ENCODE data around the gene LARGE1.
"Not testable (repeated sequence)": the region's sequence is repeated elsewhere in the genome, so short reads cannot be mapped to it uniquely, and the experiment has no call there.

Gene LARGE1

DNA sequence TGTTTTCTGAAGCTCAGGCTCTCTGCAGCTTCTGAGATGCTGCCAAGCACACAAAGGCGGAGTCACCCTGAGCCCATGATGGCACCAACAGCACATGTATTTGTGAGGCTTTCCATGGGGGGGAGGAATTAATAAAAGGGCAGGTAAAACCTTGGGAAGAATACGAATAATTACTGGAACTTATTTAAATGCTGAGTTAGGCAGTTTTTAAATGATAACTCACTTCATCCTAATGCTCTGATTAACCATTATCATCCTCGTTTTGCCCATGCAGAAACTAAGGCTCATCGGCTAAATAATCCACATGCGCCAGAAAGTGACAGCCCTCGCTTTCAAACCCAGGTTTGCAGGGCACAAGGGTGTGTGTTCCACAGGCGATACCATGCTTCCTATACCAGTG lies 35.4 kb downstream of the LARGE1 start:
- no peak for DNase-seq (ENCODE audit: low spot score)

DNA sequence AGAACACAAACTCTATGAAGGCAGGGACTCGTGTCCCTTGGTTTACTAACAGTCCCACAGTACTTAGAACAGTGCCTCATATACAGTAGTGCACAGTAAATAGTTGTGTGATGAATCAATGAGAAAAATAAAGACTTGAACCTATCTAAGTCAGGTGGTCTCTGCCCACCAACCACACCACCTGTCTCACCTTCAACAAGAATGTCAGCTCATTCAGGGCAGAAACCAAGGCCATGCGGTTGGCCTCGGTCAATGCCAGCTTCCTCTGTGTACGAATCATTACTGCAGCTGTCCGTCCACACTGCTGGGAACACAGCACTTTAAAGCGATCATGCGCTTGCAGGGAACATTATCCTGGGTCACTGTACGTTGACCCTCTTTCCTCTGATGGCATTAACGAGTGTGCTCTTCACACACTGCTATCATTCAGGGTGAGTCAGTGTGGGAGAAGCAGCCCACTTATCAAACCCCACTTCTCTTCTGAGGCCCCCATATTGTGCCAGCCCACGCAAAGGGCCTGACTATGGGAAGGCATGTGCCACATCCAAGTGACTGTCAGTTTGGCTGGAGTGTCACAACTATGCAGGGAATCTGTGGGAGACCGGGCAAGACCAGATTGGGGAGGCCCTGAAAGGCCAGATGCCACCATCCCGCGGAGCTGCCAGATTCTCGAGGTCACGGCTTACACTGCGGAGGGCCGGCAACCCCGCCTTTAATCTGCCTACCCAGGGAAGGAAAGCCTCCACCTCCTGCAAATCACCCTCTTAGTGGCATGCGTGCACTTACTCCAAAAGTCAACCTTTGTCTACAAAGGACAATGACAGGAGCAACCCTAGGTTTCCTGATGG lies 36.1 kb downstream of the LARGE1 start:
- no peak for DNase-seq (ENCODE audit: low spot score)

DNA sequence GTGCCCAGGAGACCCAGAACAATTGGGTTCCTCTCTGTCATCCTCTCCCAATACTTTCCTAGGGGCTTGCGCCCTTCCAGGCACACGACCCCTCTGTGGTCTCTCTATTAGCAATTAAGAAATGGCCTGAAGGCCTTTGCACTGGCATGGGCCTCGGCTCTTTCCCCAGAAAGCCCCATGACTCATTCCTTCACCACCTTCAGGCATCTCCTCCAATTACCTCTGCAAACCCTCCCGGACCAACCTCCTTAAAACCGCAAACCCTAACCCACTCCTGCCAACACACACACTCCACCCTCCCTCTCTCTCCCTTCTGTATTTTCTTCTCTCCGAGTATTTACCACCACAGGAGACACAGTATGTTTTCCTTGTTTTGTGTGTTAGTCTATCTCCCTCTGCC lies 36.7 kb downstream of the LARGE1 start:
- no peak for DNase-seq (ENCODE audit: low spot score)

DNA sequence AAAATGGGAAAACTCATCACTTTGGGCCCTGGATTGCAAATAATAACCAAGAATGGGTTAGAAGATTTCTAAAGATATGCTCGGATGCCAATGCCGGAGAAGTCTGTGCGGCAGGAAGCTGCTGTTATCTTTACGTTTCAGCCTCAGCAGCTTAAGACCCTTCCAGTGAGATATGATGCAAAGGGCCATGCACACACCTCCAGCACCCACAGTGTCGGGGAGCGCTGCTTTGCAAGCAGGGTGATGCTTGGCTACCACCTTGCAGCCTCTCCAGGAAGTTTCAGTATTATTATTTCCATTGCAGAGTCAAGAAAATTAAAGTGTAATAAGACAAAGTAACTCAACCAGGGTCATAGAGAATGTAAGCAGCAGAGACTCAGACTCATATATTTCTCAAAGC lies 37.3 kb downstream of the LARGE1 start:
- no peak for DNase-seq (ENCODE audit: low spot score)

DNA sequence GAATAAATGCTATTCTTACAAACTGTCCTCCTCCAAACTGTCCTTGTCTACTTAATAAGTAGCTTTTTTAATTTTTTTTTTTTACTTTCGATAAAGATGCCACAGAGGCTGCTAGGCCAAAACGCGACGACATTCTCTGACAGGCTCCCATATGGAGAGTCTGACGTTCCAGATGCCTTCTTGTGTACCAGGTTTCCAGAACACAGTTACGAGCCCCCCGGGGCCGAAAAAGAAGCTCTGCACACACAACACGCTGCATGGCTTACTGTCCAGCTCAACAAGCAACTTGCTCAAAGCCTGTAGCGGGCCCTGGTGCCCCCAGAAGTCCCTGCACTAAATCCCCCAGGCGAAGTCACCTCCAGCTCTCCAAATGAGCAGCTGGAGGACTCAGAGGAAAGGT lies 39.3 kb downstream of the LARGE1 start:
- no peak for DNase-seq (ENCODE audit: low spot score)

DNA sequence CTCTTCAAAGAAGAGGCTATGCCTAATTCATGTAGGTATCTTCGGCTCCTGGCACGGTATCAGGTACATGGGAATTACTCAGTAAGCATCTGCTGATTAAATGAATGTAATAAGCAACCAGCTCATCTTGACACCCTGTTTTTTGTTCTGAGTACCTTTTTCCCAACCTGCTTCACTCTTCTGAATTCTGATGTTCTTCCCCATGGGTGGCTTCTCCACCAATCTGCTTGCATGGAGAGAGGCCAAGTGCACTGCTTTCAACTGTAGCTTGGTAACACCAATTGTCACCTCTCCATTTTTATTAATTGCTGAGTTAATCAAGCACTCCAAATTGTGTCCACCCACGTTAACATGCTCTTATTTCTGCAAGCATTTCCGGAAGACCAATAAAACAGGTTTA lies 40.5 kb downstream of the LARGE1 start:
- no peak for DNase-seq (ENCODE audit: low spot score)

DNA sequence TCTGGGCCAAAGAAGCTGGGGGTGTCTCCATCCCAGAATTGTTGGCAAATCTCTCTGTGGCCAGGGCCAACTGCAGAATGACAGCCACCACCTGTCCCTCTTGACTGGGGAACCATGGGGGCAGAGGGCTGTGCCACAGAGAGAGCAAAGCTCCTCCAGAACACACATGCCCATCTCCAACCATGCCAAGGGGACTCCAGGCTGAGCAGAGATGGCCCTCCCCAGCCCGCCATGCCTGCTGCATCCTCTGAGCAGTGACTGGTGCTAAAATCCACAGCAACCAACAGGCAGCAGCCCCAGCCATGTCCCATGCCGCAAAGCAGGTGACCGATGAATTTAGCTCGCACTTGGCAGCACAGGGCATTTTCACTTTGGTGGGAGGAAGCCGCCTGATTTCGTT lies 45.0 kb downstream of the LARGE1 start:
- no peak for DNase-seq (ENCODE audit: low spot score)

DNA sequence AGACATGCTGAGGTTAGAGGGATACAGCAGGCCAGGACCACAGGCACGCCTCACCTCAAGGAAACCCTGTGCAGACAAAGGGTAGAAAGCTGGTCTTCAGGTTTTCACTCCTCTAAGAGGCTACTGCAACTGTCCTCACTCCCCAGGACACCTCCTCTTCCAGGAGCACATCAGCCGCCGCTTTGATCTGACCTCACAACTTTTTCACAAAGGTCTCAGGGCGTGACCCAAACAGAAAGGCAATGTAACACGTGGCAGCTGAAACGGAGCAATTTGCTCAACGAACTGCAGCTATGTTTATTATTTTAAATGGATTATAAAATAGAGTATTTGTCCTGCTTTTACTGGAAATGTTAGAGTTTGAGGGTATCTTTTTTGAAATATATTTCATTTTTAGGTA lies 46.1 kb downstream of the LARGE1 start:
- DNase-seq (ENCODE audit: low spot score), result no peak

DNA sequence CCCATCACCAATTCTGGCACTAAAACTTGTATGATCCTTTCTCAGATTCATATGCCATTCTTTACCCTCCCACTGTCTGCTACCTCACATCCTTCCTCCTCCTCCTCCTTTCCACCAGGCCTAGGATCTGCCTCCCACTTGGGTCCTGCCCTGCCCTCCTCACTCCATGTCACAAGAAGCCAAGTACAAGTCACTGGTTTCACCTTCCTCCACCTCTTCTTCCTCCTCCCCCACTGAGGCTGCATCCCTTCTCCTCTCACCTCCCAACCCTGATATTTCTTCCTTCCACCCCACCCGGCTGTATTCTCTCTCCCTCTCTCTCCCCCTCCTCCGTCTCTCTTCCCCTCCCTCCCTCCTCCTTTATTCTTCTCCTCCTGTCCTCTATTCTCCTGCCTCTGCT lies 46.6 kb downstream of the LARGE1 start:
- DNase-seq (ENCODE audit: low spot score), result no peak

DNA sequence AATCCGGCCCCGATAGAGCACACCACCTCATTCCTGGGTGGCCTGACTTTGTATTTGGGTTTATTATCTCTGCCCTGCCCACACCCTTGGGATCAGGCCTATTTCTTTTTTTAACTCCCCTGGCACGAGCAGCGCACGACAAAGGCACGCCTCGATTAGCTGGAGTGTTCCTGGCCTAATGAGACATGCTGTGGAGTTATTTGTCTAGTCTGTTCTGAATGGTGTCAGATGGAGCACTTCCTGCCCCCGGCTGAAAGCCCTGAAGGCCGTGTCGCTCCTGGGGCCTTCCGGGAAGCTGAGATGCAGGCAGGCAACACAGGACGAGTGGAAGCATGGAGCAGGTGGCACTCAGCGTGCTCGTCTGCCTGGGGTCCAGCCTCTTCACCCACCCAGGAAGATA lies 47.1 kb downstream of the LARGE1 start:
- no peak for DNase-seq (ENCODE audit: low spot score)

DNA sequence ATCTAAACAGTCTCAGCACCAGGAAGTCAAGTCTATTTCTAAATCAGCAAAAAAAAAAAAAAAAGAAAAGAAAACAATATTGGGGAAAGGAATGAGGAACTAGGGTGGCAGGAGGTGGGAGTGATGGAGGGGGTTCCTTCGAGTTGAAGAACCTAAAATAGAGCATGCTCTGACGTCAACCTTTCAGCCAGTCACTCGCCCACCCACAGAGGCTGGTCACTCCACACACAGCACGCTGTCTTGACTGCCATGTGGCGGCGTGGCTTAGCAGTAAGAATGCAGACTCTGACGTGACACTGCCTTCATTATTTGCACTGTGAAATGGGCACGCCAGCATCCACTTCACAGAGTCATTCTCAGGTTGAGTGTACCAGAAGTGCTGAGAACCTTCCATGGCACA lies 48.3 kb downstream of the LARGE1 start:
- DNase-seq (ENCODE audit: low spot score), result no peak

DNA sequence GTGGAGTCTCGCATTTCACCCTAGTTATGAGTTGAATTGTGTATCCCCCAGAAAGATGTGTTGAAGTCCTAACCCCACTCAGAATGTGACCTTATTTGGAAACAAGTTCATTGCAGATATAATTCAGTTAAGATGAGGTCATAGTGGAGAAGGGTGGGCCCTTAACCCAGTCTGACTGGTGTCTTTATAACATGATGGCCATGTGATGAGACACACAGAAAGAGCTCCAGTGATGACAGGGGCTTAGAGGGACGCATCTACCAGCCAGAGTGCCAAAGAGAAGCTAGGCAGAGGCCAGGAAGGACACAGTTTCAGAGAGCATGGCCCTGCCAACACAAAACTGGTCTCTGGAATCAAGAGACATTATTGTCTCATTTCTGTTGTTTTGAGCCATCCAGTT lies 50.3 kb downstream of the LARGE1 start:
- no peak for DNase-seq (ENCODE audit: low spot score)

DNA sequence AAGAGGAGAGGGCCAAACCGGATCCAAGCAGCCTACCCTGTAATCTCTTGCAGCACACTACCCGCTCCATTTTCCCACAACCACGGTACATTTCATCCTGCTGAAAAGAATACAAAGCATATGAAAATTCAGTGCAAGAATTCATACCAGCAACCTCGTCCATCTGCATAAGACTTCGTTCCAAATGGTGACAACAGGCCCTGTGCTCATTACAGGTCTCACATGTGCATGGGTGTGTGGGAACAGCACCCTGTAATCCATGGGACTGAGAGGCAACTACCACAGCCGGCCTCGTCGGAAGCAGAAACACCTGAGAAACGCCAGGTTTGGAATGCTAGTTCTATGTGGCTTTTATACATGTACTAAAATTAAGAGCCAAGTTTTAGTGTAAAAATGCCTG lies 52.3 kb downstream of the LARGE1 start:
- DNase-seq (ENCODE audit: low spot score), result no peak

DNA sequence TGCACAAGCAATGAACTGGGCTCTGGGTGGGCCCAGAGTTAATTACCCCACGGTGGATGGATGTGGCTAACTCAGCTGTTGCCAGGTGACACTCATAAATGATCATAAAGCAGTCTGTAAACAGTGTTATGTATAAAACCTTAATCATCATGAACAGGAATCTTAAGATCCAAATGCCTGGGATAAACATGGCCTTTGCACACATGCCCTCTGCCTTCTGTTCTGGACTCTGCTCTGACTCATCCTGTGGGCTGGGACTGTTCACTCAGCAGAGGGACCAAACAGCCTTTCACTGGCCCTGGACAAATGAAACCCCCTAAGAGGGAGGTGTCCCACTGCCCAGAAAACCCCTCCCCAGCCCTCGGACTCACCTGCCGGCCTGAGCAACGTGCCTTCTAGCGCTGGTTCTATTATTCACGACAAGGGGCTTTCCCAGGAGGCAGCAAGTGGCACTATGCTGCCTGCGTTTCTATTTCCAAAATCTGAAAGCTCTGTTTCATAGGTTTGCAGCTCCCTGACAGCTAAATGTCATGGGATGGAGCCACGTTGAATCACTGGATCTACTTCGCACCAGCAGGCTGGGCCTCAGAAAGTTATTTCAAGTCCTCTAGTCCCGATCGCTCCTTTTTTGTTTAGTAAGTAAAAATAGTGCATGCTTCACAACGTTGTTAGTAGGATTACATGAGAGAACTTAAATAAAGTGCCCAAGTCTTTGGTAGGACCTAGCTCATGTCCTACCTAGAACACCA lies 53.0 kb downstream of the LARGE1 start:
- DNase-seq (ENCODE audit: low spot score), result no peak

DNA sequence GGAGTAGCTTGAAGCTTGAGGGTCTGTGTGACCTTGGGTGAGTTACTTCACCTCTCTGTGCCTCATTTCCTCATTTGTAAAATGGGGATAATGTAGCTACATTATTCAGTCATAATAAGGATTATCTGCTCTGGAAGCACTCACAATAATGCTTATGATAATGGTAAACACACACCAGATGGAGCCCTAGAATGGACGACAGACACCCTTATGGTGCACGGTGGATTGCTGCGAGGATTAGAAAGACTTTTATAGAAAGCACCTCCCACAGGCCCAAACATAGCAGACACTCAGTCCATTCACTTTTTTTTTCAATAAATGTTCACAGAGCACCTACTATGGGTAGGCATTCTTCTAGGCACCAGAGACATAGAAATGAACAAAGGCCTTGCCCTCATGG lies 53.8 kb downstream of the LARGE1 start:
- DNase-seq (ENCODE audit: low spot score), result no peak

DNA sequence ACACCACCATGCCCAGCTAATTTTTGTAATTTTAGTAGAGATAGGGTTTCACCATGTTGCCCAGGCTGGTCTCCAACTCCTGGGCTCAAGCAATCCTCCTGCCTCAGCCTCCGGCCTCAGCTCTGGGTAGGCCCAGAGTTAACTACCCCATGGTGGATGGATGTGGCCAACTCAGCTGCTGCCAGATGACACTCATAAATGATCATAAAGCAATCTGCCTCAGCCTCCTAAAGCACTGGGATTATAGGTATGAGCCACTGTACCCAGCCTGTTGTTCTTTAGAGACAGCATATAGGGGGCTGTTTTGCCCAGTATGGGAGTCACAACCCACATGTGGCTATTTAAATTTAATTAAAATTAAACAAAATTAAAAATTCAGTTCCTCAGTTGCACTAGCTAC lies 54.3 kb downstream of the LARGE1 start:
- no peak for DNase-seq (ENCODE audit: low spot score)

DNA sequence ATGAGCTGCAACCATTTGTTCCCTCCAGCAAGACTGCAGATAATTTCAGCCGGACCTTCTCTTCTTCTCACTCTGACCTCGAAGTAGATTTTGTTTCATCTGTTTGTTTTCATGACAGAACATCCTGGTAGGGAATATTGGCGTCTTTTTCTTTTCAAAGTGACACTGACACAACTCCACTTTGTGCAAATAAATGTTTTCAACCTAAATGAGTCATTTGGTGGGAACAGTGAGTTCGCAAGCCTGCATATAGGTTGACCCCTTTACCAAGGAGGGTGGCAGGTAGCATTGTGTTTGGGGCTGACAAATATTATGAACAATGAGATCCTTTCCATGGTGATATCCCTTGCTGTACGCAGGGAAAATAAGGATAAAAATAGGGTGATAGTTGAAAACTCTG lies 55.0 kb downstream of the LARGE1 start:
- no peak for DNase-seq (ENCODE audit: low spot score)

DNA sequence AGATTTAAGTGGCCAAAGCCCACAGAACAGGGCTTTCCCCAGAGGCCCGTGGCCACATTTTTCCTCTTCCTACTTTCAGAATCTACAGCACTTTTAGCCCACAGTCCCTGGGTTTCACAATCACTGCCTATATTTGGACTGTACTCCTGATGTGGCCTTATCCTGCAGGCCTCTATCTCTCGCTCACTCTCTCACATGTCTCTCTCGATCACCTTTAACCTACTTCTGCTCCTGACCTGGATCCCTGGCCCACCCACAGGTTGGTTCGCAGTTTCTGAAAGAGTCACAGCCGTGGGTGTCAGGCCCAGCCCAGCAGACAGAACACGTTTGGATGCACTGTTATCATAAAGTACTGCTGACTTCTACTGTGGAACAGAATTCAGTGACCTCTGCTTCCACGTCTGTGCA lies 55.5 kb downstream of the LARGE1 start:
- no peak for DNase-seq (ENCODE audit: low spot score)

DNA sequence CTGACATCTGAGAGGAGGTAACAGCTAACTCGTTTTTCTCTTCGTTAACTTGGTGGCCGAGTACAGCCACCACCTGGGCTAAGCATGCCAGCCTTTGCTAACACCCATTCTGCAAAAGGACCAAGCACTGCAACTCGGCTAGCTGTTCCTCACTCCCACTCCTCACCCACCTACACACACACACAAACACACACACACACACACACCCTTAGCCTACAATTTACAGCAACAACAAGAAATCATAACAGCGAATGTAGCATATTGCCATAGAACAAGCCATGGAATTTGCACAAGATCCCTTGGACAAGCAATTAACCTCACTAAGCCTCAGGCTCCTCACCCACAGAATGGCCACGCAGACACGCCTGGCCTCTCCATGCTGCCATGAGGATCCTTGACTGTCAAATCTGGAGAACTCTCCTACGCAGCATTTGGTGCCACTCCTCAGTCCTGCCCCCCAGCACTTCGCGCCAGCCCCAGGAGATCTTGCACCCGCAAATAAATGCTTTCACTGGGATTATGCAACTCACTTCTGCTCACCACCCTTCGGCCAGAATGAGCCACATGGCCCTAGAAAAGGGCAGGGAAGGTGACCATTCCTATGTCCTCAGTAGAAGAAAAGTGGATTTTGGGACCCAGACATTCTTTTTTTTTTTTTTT lies 58.9 kb downstream of the LARGE1 start:
- DNase-seq (ENCODE audit: low spot score), result no peak

DNA sequence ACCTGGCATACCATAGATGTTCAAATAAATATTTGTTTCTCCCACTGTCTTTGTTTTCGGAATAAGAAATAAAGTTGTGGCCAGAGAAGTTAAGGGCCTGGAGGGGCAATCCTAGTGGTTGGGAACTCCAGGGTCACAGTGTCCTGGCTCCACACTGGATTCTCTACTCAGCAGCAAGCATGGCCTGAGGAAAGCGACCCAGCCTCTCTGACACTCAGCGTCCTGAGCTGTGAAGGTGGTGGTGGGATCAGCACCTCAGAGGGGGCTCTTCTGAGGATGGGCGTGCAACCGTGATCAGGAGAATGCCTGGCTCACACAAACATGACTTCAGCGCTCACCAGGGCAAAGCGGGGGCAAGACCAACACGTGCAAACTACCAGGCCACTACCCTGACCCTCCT lies 59.9 kb downstream of the LARGE1 start:
- DNase-seq (ENCODE audit: low spot score), result no peak

DNA sequence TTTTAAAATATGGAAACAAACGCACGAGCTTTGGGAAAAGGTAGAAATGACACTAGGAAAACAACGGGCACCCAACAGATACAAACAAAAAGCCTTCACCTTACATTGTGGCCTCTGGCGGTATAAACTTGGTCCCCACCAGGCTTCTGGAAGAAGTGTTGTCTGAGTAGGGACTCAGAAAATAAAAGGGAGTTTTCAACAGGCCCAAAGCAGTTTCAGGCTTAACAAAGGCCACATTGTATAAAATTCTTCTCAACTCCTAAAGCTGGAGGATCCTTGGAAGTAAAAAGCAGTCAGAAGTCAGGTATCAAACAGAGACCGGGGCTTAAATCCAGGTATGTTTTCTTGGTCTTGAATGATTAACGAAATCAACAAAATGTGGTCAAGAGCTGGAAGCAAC lies 61.0 kb downstream of the LARGE1 start:
- DNase-seq (ENCODE audit: low spot score), result no peak

DNA sequence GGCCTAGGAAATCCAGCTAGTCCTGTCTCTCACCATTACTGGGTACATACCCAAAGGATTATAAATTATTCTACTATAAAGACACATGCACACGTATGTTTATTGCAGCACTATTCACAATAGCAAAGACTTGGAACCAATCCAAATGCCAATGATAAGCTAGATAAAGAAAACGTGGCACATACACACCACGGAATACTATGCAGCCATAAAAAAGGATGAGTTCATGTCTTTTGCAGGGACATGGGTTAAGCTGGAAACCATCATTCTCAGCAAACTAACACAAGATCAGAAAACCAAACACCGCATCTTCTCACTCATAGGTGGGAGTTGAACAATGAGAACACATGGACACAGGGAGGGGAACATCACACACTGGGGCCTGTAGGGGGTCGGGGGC lies 61.6 kb downstream of the LARGE1 start:
- DNase-seq (ENCODE audit: low spot score), result not testable (repeated sequence)

DNA sequence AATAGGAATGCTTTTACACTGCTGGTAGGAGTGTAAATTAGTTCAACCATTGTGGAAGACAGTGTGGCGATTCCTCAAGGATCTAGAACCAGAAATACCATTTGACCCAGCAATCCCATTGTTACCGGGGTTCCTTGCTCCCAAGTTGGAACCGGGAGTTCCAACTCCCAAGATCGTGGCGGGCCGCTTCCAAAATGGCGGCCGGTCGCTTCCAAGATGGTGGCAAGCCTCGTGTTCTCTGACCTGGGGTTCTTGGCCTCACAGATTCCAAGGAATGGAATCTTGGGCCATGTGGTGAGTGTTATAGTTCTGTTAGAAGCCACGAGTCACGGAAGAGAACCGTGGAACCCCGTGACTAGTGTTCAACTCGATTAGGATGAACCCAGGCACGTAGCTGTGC lies 62.5 kb downstream of the LARGE1 start:
- DNase-seq (ENCODE audit: low spot score), result not testable (repeated sequence)
